Cardiac fibroblast (primary cell): ENCODE measurements around the gene HACD2.

Source experiments
- DNase-seq, 2 donors: peaks; one replicate each; pipeline versions ENCODE4 v3.0.0 to v3.0.0-alpha.2; 2010; ENCODE audit warnings: low read depth in 2 of 2
- H3K4me3 ChIP-seq, 2 donors: replicated peaks in 1 of 2; 1 replicate in 1 of 2; 2 replicates in 1 of 2; pipeline ENCODE4 v1.5.1; 2011; ENCODE audit warnings: low read depth in 2 of 2, low read length in 2 of 2, mild to moderate bottlenecking in 2 of 2, moderate library complexity in 1 of 2
- TF ChIP-seq, protein P1 (sequence below): IDR thresholded peaks from one replicate; pipeline ENCODE4 v1.5.1; 2011; ENCODE audit warnings: low read depth, mild to moderate bottlenecking, low read length, inconsistent platforms

The HACD2 gene

GRCh38 chr3:123521179-123521969, 63.5 kb downstream of the HACD2 start:
- TF ChIP-seq, protein P1, sequence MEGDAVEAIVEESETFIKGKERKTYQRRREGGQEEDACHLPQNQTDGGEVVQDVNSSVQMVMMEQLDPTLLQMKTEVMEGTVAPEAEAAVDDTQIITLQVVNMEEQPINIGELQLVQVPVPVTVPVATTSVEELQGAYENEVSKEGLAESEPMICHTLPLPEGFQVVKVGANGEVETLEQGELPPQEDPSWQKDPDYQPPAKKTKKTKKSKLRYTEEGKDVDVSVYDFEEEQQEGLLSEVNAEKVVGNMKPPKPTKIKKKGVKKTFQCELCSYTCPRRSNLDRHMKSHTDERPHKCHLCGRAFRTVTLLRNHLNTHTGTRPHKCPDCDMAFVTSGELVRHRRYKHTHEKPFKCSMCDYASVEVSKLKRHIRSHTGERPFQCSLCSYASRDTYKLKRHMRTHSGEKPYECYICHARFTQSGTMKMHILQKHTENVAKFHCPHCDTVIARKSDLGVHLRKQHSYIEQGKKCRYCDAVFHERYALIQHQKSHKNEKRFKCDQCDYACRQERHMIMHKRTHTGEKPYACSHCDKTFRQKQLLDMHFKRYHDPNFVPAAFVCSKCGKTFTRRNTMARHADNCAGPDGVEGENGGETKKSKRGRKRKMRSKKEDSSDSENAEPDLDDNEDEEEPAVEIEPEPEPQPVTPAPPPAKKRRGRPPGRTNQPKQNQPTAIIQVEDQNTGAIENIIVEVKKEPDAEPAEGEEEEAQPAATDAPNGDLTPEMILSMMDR, result no peak
- DNase-seq, result peak; percentile 19 to 41
- H3K4me3 ChIP-seq, result no peak overlapping the region

DNA sequence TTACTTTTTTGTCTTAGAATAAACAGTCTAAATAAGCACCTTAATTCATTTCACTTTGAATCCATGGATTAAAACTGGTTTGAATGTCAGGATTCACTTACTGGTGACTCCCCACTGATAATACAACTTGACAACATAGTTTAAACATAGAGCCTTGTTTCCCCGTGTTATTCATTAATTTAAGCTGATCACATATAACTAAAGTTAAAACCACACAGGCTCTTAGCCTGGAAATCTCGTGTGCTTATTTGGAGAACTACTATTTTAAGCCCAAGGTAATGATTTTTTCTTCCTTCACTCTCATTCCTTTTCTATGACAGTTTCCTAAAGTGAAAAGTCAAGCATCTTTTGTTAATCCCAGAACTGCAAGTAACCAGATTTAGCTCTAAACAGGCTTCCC, 64.2 kb downstream of the HACD2 start:
- no peak for DNase-seq
- no peak overlapping the region for H3K4me3 ChIP-seq
- TF ChIP-seq, protein P1, result no peak

DNA sequence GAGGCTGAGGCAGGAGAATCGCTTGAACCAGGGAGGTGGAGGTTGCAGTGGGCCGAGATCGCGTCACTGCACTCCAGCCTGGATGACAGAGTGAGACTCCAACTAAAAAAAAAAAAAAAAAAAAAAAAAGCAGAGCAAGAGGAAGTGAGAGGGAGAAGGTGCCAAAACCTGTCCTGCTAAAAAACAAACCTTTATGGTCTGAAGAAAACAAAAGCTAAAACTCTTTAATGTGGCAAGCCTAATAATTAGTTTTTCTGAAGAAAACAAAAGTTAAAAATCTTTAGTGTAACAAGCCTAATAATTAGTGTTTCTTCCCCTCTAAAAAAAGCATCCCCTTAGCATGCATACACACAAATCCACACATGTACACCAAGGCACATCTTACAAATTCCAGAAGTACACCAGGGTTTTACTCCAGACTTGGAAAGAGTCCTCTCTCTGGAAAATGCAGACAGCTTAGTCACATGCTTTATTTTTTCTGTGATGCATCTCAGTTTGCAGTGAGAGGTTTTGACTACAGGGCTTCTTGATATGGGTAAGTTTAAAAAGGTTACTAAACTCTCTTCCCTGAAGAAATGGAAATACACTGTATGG, 65.9 kb downstream of the HACD2 start:
- TF ChIP-seq, protein P1, result no peak
- H3K4me3 ChIP-seq, result no peak overlapping the region
- peak; percentile 7 to 14 for DNase-seq

- DNase-seq, result no peak
- TF ChIP-seq, protein P1, result no peak
- H3K4me3 ChIP-seq, result no peak overlapping the region
Observed at GRCh38 chr3:123511726-123512125, 73.1 kb downstream of the HACD2 start.

DNA sequence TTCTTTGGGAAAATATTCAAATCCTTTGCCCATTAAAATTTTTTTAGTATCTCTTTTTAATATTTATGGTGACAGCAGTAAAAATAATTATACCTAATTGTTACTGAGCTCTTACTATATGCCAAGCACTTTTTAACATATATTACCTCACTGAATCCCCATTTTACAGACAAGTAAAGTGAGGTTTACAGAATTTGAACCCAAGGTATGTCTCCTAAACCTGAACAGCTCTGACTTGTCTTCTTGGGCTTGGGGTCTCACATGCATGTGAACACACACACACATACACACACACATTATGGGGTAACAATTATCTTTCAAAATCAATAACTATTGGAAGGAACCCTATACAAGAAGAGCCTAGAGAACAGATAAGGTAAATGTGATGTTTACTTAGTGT, 73.8 kb downstream of the HACD2 start:
- DNase-seq, result no peak
- H3K4me3 ChIP-seq, result no peak overlapping the region
- TF ChIP-seq, protein P1, result no peak

- no peak for DNase-seq
- H3K4me3 ChIP-seq, result no peak overlapping the region
- TF ChIP-seq, protein P1, result no peak
Observed at GRCh38 chr3:123508178-123508577, 76.7 kb downstream of the HACD2 start.
